GM23338 (cell line): ENCODE measurements around the gene ANG. TPM values are rescaled to one million over a fixed set of nuclear protein-coding genes. Genes with fewer than 3 reads are reported as not detected.

ENCODE experiments used
- ATAC-seq: fragments of 200-7000 bp; cut with Tn5 transposase; 3 replicates; pipeline ENCODE4 v1.9.1; 2020
- DNase-seq: peaks from one replicate; pipeline ENCODE4 v3.0.0-alpha.2; 2015; ENCODE audit warnings: low spot score
- H2AFZ ChIP-seq: fragments of 200-600 bp; sonication (generic); 2 replicates; pipeline ENCODE4 v1.8.0; 2016; ENCODE audit warnings: antibody characterized with exemption, mild to moderate bottlenecking, moderate library complexity
- H3F3A ChIP-seq: fragments of 200-600 bp; sonication (generic); replicated peaks from 2 replicates; pipeline ENCODE4 v1.8.0; 2017; ENCODE audit warnings: antibody characterized with exemption, mixed run types, low read depth
- H3K27ac ChIP-seq: fragments of 200-600 bp; sonication (generic); 2 replicates; pipeline ENCODE4 v1.6.1; 2016; ENCODE audit warnings: low read depth
- H3K27me3 ChIP-seq: fragments of 200-600 bp; sonication (generic); 2 replicates; pipeline ENCODE4 v1.8.0; 2016; ENCODE audit warnings: mild to moderate bottlenecking, mixed run types, moderate library complexity; ENCODE audit not compliant: insufficient read depth
- H3K36me3 ChIP-seq: fragments of 200-600 bp; sonication (generic); 2 replicates; pipeline ENCODE4 v1.8.0; 2016; ENCODE audit warnings: mild to moderate bottlenecking; ENCODE audit not compliant: insufficient read depth
- H3K4me1 ChIP-seq: fragments of 200-600 bp; sonication (generic); 2 replicates; pipeline ENCODE4 v1.8.0; 2016; ENCODE audit warnings: mild to moderate bottlenecking, moderate library complexity; ENCODE audit not compliant: insufficient read depth
- H3K4me2 ChIP-seq: fragments of 200-600 bp; sonication (generic); 2 replicates; pipeline ENCODE4 v1.7.1; 2017; ENCODE audit warnings: mixed run types
- H3K4me3 ChIP-seq: fragments of 200-600 bp; sonication (generic); 2 replicates; pipeline ENCODE4 v1.6.1; 2016; ENCODE audit warnings: mixed run types
- H3K79me2 ChIP-seq: fragments of 200-600 bp; sonication (generic); replicated peaks from 2 replicates; pipeline ENCODE4 v1.8.0; 2017; ENCODE audit warnings: mild to moderate bottlenecking; ENCODE audit not compliant: insufficient read depth
- H3K9me2 ChIP-seq: fragments of 200-600 bp; sonication (generic); 2 replicates; pipeline ENCODE4 v1.8.0; 2017; ENCODE audit not compliant: insufficient read depth
- H4K20me1 ChIP-seq: fragments of 200-600 bp; sonication (generic); replicated peaks from 2 replicates; pipeline ENCODE4 v1.8.0; 2017; ENCODE audit warnings: mild to moderate bottlenecking; ENCODE audit not compliant: insufficient read depth
- H3K27ac Mint-ChIP-seq: 2 replicates; pipeline ENCODE4 v1.8.0; 2020; ENCODE audit warnings: inconsistent platforms, mild to moderate bottlenecking, moderate library complexity, mixed read lengths
- H3K27me3 Mint-ChIP-seq: 3 replicates; pipeline ENCODE4 v1.8.0; 2022; ENCODE audit warnings: low read depth, mild to moderate bottlenecking, moderate library complexity, mixed read lengths, inconsistent platforms; ENCODE audit not compliant: insufficient read depth, poor library complexity
- H3K36me3 Mint-ChIP-seq: 3 replicates; pipeline ENCODE4 v1.8.0; 2021; ENCODE audit warnings: low read depth, mild to moderate bottlenecking, inconsistent platforms, moderate library complexity, mixed read lengths
- H3K4me1 Mint-ChIP-seq: 3 replicates; pipeline ENCODE4 v1.8.0; 2020; ENCODE audit warnings: mild to moderate bottlenecking, inconsistent platforms, mixed read lengths
- H3K4me3 Mint-ChIP-seq: 3 replicates; pipeline ENCODE4 v1.8.0; 2021; ENCODE audit warnings: moderate library complexity, mild to moderate bottlenecking, inconsistent platforms, mixed read lengths
- H3K9me3 Mint-ChIP-seq: 3 replicates; pipeline ENCODE4 v1.8.0; 2020; ENCODE audit warnings: moderate library complexity, mild to moderate bottlenecking, inconsistent platforms, mixed read lengths
- CREB1 ChIP-seq: fragments of 250-450 bp; sonication (Bioruptor Pico); IDR thresholded peaks from 2 replicates; pipeline ENCODE4 v1.5.0; 2020; ENCODE audit warnings: low read depth, mild to moderate bottlenecking, moderate library complexity
- EZH2 ChIP-seq: fragments of 200-600 bp; sonication (generic); IDR thresholded peaks from one replicate; pipeline ENCODE4 v1.8.0; 2017; ENCODE audit warnings: antibody characterized with exemption, mild to moderate bottlenecking, low read depth; ENCODE audit not compliant: unreplicated experiment
- EZH2phosphoT487 ChIP-seq: fragments of 200-600 bp; sonication (generic); IDR thresholded peaks from one replicate; pipeline ENCODE4 v1.8.1; 2018; ENCODE audit warnings: antibody characterized with exemption; ENCODE audit not compliant: unreplicated experiment
- JUNB ChIP-seq: IDR thresholded peaks from one replicate; pipeline ENCODE4 v1.6.1; 2016; ENCODE audit warnings: antibody characterized with exemption; ENCODE audit not compliant: unreplicated experiment
- NANOG ChIP-seq: IDR thresholded peaks from 2 replicates; pipeline ENCODE4 v1.6.1; 2016; ENCODE audit warnings: antibody characterized with exemption, borderline replicate concordance
- POLR2AphosphoS5 ChIP-seq: IDR thresholded peaks from 2 replicates; pipeline ENCODE4 v1.6.1; 2016; ENCODE audit warnings: antibody characterized with exemption, low read depth
- STAT1 ChIP-seq: IDR thresholded peaks from one replicate; pipeline ENCODE4 v1.6.1; 2016; ENCODE audit warnings: antibody characterized with exemption; ENCODE audit not compliant: unreplicated experiment
- polyA plus RNA-seq: library from polyadenylated mRNA; unstranded; fragments of >200 nt; fragmentation: Nextera tagmentation; extraction: Ambion mirVana; gene quantifications from 2 replicates; pipeline ENCODE4 v1.2.1, GENCODE V29; 2016
- total RNA-seq: library from RNA; depleted of rRNA; stranded (reverse); fragments of >200 nt; shearing (Covaris generic); gene quantifications from 2 replicates; pipeline ENCODE4 v1.2.3, GENCODE V29; 2014
- TF ChIP-seq, protein P1 (sequence below): IDR thresholded peaks from one replicate; pipeline ENCODE4 v1.6.1; 2018; ENCODE audit warnings: antibody characterized with exemption; ENCODE audit not compliant: unreplicated experiment
- TF ChIP-seq, protein P2 (sequence below), 2 experiments: fragments of 200-600 bp in 1 of 2; sonication (generic) in 1 of 2; conservative IDR thresholded peaks; 2 replicates each; pipeline versions ENCODE4 v1.5.1 to v1.6.1; 2016 to 2017; ENCODE audit warnings: antibody characterized with exemption in 2 of 2, low read depth in 2 of 2, mild to moderate bottlenecking in 2 of 2, moderate library complexity in 1 of 2

ANG gene
- total and polyA plus RNA-seq, 2 experiments from 2014 or later: 2.3 to 3.7 TPM

DNA sequence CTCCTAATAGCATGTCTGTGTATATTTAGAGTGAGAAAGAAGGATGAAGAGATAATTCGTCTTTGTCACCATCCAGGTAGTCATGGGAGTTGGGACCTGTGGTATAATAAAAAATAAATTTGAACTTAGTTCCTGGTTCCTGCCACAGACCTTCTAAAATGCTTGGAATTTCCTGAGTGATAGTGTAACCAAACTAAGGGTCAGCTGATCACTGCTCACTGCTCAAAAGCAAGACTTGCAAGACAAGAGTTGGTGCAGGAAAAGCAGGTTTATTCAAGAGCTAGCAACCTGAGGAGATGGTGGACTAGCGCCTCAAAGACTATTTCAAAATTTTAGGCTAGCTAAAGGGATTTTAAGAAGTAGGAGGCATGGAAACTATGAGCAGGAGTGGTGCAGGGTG, 19.1 kb downstream of the ANG start (continued):
- no peak for TF ChIP-seq EZH2

DNA sequence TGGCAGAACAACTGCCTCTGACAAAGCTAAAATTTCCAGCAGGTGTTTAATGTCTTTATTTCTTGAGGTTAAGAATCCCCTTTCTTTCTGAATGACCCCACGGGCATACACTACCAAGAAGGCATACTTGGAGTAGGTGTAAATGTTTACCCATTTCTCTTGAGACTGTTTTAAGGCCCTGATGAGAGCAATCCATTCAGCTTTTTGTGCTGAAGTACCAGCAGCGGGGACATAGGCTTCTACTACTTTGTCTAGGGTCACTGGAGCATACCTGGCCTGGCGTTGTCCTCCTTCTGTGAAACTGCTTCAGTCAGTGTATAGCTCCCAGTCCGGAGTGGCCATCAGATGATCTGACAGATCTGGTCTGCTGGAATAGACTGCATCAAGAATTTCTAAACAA, 22.7 kb downstream of the ANG start:
- H3K4me2 ChIP-seq: no peak overlapping the region
- ATAC-seq (no peak), DNase-seq (no peak)
- H3F3A ChIP-seq: no peaks in the 10 kb centered on the region; the same call in 1 of the 2 replicates
- Mint-ChIP-seq H3K27ac (no peak overlapping the region), H3K9me3 (peaks cover 19% of the 10 kb centered on the region), H3K4me3 (no peak overlapping the region), H3K27me3 (peaks cover 7% of the 10 kb centered on the region), H3K36me3 (peaks cover 15% of the 10 kb centered on the region), H3K4me1 (peaks cover 31% of the 10 kb centered on the region)
- H3K27me3 ChIP-seq: no peaks in the 10 kb centered on the region
- H3K27ac ChIP-seq: no peak overlapping the region
- H3K79me2 ChIP-seq: no peaks in the 10 kb centered on the region
- no peaks in the 10 kb centered on the region for H3K36me3 ChIP-seq
- TF ChIP-seq, protein P1, sequence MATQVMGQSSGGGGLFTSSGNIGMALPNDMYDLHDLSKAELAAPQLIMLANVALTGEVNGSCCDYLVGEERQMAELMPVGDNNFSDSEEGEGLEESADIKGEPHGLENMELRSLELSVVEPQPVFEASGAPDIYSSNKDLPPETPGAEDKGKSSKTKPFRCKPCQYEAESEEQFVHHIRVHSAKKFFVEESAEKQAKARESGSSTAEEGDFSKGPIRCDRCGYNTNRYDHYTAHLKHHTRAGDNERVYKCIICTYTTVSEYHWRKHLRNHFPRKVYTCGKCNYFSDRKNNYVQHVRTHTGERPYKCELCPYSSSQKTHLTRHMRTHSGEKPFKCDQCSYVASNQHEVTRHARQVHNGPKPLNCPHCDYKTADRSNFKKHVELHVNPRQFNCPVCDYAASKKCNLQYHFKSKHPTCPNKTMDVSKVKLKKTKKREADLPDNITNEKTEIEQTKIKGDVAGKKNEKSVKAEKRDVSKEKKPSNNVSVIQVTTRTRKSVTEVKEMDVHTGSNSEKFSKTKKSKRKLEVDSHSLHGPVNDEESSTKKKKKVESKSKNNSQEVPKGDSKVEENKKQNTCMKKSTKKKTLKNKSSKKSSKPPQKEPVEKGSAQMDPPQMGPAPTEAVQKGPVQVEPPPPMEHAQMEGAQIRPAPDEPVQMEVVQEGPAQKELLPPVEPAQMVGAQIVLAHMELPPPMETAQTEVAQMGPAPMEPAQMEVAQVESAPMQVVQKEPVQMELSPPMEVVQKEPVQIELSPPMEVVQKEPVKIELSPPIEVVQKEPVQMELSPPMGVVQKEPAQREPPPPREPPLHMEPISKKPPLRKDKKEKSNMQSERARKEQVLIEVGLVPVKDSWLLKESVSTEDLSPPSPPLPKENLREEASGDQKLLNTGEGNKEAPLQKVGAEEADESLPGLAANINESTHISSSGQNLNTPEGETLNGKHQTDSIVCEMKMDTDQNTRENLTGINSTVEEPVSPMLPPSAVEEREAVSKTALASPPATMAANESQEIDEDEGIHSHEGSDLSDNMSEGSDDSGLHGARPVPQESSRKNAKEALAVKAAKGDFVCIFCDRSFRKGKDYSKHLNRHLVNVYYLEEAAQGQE: no peak
- no peaks in the 10 kb centered on the region for H3K4me1 ChIP-seq
- no peak overlapping the region for H3K4me3 ChIP-seq
- no peaks in the 10 kb centered on the region for H4K20me1 ChIP-seq
- H3K9me2 ChIP-seq: peaks cover 13% of the 10 kb centered on the region; the same call in 1 of the 2 replicates
- no peak overlapping the region for H2AFZ ChIP-seq

DNA sequence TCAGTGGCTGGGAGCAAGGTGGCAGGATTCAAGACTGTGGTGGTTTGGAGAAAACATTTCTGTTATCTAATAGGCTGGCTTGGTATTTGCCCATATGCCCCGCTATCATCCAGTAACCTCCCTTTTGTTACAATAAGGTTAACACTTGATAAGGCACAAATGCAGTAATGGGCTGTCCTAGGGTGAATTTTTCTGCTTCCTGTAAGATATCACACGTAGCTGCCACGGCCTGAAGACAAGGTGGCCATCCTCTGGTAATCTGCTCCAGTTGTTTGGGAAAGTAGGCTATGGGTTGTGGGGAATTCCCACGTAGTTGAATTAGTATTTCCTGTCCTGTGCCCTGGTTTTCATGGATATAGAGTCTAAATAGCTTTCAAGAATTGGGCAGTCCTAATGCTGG, 23.1 kb downstream of the ANG start:
- no peak for ATAC-seq
- H3K4me3 ChIP-seq: no peak overlapping the region
- no peaks in the 10 kb centered on the region for H3K27me3 ChIP-seq
- no peak overlapping the region for H2AFZ ChIP-seq
- H3F3A ChIP-seq: no peaks in the 10 kb centered on the region
- H3K9me2 ChIP-seq: peaks cover 13% of the 10 kb centered on the region; the same call in 1 of the 2 replicates
- no peak for DNase-seq
- H3K4me1 Mint-ChIP-seq: peaks cover 31% of the 10 kb centered on the region
- peaks cover 19% of the 10 kb centered on the region for H3K9me3 Mint-ChIP-seq
- no peaks in the 10 kb centered on the region for H4K20me1 ChIP-seq
- H3K4me1 ChIP-seq: no peaks in the 10 kb centered on the region
- H3K27ac ChIP-seq: no peak overlapping the region
- no peaks in the 10 kb centered on the region for H3K79me2 ChIP-seq
- H3K4me3 Mint-ChIP-seq: no peak overlapping the region
- H3K27ac Mint-ChIP-seq: no peak overlapping the region
- no peaks in the 10 kb centered on the region for H3K36me3 ChIP-seq
- no peak overlapping the region for H3K4me2 ChIP-seq
- peaks cover 7% of the 10 kb centered on the region for H3K27me3 Mint-ChIP-seq
- H3K36me3 Mint-ChIP-seq: peaks cover 15% of the 10 kb centered on the region
- TF ChIP-seq JUNB (no peak), STAT1 (no peak), POLR2AphosphoS5 (no peak), EZH2phosphoT487 (no peak), NANOG (no peak), CREB1 (CRISPR knock-in tag) (no peak)
- TF ChIP-seq, protein P2, sequence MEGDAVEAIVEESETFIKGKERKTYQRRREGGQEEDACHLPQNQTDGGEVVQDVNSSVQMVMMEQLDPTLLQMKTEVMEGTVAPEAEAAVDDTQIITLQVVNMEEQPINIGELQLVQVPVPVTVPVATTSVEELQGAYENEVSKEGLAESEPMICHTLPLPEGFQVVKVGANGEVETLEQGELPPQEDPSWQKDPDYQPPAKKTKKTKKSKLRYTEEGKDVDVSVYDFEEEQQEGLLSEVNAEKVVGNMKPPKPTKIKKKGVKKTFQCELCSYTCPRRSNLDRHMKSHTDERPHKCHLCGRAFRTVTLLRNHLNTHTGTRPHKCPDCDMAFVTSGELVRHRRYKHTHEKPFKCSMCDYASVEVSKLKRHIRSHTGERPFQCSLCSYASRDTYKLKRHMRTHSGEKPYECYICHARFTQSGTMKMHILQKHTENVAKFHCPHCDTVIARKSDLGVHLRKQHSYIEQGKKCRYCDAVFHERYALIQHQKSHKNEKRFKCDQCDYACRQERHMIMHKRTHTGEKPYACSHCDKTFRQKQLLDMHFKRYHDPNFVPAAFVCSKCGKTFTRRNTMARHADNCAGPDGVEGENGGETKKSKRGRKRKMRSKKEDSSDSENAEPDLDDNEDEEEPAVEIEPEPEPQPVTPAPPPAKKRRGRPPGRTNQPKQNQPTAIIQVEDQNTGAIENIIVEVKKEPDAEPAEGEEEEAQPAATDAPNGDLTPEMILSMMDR (conservative IDR thresholded peaks at IDR 0.05; ENCODE audit: low read depth in 2 of 2): no peak
- TF ChIP-seq, protein P1: no peak
